ENCODE data around the gene RASGRP3.

RASGRP3 gene

GRCh38 chr2:33583194-33583938, 106.9 kb downstream of the RASGRP3 start:
- DNase-seq = no peak

DNA sequence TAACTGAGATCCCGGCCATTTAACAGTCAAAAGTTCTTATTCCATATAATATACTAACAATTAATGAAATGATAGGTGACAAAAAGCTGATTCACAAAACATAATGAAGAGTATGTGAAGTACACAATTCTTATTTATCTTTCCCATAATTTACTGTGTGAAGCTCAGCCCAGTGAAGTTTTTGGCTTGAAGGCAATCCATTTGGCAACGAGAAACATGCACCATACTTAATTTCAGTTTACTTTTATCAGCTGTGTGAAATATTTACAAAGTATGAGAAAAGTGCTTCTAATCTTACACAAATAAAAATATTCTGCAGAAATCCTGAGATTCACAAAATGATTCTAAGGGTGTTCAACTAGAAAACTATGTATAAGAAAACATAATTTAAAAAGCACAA, 110.3 kb downstream of the RASGRP3 start:
- DNase-seq = no peak

- DNase-seq = no peak
These were observed 111.8 kb downstream of the RASGRP3 start for GRCh38 chr2:33588232-33588631.

GRCh38 chr2:33589444-33589843, 113.0 kb downstream of the RASGRP3 start:
- no peak for DNase-seq

DNA sequence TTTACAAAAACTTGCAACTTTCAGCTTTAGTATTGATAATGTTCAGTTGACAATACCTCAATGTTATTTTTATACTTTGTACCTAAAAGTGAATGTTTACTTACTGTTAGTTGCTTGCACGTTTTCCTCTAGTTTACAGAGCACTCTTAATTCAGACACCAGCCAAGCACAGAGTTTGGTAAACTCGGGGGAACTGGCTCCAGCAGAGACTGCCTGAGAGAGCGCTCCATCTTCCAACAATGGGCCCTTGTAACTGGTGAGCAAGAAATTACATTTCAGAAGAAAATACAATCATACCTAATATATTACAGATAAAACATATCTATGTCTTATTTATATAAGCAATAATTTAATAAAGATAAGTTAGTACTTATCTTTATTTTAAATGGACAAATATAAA, 118.9 kb downstream of the RASGRP3 start:
- DNase-seq = no peak

DNA sequence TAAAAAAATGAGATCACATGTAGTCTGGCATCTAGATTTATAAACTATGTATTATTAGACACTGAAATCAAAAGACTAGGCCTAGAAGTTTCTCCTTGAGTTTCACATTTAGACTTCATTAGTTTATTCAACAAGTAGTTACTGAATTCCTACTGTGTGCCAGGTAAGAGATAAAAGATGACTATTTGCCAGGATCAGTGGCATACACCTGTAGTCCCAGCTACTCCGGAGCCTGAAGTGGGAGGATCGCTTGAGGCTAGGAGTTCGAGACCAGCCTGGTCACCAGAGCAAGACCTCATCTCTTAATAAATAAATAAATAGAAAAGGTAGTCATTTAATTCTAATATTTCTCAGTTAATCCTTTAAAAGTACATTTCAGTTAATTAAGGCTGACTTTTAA, 120.6 kb downstream of the RASGRP3 start:
- no peak for DNase-seq

DNA sequence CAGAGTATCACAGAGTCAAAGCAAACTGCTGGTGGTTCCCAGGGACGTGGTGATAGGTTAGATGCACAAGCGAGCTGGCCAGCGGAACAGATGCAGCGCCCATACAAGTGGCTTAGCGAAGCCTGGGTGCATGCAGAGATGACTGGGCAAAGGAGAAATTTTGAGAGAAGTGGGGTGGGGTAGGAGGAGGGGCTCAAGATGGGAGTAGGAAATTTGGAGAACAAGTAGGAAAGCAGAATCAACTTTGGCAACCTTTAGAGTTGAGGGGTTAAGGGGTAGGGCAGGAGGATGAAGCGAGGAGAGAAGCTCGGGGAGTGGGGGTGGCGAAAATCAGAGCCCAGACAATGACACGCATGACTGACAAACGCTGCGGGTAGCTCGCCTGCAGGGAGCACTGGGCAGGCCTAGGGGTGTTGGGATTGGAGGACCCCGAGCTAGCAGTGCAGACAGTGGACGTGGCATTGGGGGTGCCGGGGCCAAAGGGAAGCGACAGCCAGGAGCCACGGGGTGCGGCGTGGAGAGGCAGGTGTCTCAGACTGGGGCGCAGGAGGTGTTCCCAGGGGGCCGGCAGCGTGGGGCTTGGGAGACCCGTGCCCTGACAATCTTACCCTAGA, 122.2 kb downstream of the RASGRP3 start:
- no peak for DNase-seq

DNA sequence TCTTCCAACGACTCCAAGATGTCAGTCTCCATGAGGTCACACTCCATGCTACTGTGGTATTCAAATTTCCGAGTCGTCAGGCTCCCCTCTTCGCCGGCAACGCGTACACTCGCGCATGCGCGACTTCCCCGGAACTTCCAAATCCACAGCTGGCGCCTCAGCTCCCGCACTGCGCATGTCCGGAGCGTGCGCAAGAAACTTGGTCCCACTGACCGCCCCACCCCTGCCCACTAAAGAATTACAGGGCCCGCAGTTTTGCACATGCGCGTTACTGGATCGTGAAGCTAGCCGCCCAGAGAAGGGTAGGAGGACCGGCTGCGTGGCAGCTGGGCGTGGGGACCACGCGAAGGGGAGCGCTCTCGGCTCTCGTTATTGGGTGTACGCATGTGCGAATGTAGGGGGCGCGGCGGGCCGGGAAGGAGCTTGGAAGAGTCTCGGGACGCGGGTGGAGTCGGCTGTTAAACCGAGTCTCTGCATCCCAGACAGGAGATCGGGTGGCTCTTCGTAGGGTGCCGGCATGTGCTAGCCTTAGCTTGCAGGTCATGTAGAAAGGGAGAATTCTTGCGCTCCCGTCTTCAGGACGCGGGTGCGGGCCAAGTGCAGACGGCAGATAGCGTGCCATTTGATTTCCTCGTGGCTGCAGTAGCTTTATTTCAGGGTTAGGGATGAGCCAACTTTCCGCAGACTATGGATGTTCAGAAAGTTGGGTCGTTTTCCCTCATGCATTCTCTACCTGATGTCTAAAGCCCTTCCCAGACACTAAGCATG, 122.9 kb downstream of the RASGRP3 start, which contains the start of gene FAM98A:
Gene FAM98A (minus strand): TSS at position 125 of the 768 bp plus-strand sequence. CDS start 78 bp downstream, at position 47.
- peak; percentile 97 for DNase-seq

- DNase-seq = no peak
These were observed 123.4 kb downstream of the RASGRP3 start for GRCh38 chr2:33599943-33600192.

DNA sequence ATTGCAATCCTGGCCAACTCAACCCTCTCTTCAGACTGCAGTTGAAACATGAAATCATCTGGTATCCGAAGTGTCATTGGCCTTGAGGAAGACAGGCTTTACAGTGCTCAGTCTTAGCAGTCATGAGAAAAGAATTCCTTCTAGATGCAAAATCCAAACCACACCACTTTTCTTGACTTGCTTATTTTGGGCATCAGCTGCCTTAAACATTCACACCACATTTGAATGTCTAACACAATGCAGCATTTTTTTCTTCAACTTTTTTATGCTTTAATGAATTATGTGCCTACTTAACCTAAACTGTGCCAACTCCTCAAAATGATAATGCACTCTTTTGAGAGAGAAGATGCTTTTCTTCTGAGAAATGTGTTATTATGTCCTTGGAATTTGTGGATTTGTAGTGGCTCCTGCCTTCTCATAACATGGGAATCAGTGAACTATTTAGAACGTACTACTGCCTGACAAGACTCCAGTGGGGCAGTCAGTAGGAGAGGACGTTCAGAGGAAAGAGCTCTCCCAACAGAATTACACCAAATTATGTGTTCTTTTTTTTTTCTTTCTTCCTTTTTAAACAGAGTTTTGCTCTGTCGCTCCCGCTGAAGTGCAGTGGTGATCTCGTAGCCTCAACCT, 125.9 kb downstream of the RASGRP3 start:
- DNase-seq = no peak

DNA sequence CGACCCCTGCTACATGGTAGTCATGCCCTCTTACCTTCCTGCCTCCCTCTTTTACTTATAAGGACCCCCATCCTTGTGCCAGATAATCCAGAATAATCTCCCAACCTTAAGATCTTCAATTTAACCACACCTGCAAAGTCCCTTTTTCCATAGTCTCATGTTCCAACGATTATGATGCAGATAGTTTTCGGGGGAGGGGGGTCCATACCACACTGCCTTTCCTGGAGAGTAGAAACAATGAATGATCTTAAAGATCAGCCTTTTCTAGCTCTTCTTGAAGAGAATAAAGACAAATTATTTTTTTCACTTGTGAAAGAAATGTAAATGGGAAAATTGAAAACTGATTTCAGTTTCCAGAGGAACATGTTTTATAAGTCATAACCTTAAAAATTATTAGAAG, 127.0 kb downstream of the RASGRP3 start:
- no peak for DNase-seq

DNA sequence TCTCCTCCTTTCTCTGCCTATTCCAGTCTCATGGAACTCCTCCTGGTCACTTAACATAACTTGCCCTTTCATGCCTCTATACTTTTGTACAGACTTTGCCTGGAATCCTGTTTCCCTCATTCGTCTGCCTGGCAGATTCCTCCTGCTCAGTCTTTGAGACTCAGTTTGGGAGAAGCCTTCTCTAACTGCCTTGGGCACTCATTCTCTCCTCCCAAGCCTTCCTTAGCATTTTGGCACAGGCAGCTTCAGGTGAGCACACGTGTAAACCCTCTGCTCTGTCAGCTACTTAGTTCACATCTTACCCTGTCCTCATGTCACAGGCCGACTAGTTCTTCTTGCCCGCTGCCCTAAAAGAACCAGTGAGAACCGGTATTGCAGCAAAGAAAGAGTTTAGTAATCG, 128.6 kb downstream of the RASGRP3 start:
- DNase-seq = no peak

DNA sequence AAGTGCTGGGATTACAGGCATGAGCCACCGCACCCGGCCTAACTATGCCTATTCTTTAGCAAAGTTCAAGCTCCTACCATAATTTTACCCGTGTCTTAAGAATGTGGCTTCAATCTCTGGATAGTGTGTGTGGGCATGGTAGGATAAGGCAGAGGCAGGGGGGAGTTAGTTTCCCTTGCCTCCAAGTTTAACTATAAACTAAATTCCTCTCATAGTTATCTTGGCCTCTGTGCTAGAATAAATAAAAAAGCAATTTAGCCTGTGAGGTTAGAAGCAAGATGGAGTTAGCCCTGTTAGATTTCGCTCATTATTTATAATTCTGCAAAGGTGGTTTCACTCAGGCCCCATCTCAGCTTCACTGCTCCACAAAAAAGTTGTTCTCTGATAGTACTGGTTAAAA, 129.7 kb downstream of the RASGRP3 start:
- DNase-seq = no peak

DNA sequence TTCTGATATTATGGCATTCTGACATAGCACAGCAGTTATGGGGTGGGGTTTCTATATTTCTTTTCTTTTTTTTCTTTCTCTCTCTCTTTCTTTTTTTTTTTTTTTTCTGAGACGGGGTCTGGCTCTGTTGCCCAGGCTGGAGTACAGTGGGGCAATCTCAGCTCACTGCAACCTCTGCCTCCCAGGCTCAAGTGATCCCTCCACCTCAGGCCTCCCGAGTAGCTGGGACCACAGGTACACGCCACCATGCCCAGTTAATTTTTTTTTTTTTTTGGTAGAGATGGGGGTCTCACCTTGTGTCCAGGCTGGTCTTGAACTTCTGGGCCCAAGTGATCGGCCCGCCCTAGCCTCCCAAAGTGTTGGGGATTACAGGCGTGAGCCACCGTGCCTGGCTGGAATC, 130.2 kb downstream of the RASGRP3 start:
- no peak for DNase-seq

DNA sequence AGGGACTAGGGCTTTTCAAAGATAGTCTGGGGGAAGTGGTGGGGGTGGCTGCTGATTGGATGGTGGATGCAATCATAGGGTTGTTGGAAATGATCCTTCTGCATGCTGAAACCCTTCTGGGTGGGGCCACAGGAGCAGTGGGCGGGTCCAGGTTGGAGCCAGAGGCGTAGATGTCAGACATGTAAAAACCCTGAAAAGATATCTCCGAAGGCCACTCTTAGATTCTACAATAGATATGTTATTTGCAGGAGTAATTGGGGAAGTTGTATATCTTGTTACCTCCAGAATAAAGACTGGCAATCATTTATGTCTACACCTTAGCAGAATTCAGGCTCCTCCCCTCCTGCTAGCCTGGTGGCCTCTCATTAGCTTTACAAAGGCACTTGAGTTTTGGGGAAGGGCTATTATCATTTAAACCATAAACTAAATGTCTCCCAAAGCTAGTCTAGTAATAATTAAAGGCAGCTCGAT, 130.8 kb downstream of the RASGRP3 start:
- no peak for DNase-seq

DNA sequence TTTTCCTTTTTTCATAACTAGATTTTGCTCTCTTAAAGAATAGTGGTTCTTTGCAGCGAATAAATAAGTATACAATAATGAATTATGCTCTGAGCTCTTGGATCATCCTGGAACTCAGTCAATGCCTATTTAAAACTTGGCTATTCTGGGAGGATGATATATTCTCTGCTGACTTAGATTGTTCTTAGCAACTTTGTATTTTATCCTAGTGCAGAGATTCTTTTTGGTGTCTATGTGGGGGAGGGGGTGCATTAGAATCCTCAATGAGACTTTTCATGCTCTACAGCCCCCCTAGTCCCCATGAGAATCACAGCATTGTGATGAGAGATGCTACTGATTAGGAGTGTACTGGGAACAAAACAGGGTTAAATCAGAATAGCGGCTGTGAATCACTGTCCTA, 131.5 kb downstream of the RASGRP3 start:
- no peak for DNase-seq

GRCh38 chr2:33614190-33614589, 137.7 kb downstream of the RASGRP3 start:
- DNase-seq = no peak
